A549 (cell line): ENCODE data around the gene NTF3.

ENCODE experiments used
- BHLHE40 ChIP-seq: IDR thresholded peaks from 2 replicates; pipeline ENCODE4 v1.6.1; 2012; ENCODE audit warnings: low read depth, low read length, inconsistent platforms
- CTCF ChIP-seq: fragments of >200 bp; sonication (Bioruptor Twin); formaldehyde crosslinking; IDR thresholded peaks from 3 replicates; pipeline ENCODE4 v1.5.1; 2016
- EP300 ChIP-seq, 2 experiments: fragments of >200 bp; sonication (Bioruptor Twin); formaldehyde crosslinking; IDR thresholded peaks; 2 replicates in 1 of 2; 3 replicates in 1 of 2; pipeline ENCODE4 v1.6.1; 2016 to 2017
- GATA3 ChIP-seq: IDR thresholded peaks from 2 replicates; pipeline ENCODE4 v1.6.1; 2012; ENCODE audit warnings: borderline replicate concordance
- MAX ChIP-seq: IDR thresholded peaks from 2 replicates; pipeline ENCODE4 v1.6.1; 2012
- MAZ ChIP-seq: fragments of 150-350 bp; IDR thresholded peaks from 2 replicates; pipeline ENCODE4 v1.6.1; 2014; ENCODE audit warnings: antibody characterized with exemption, low read depth, low read length, borderline replicate concordance
- POLR2A ChIP-seq: IDR thresholded peaks from 2 replicates; pipeline ENCODE4 v1.6.1; 2012; ENCODE audit warnings: mild to moderate bottlenecking, low read length
- RAD21 ChIP-seq, 2 experiments: fragments of >200 bp in 1 of 2; sonication (Bioruptor Twin) in 1 of 2; formaldehyde crosslinking in 1 of 2; IDR thresholded peaks in 1 of 2; conservative IDR thresholded peaks in 1 of 2; 2 replicates in 1 of 2; 3 replicates in 1 of 2; pipeline ENCODE4 v1.6.1; 2012 to 2018; ENCODE audit warnings: inconsistent platforms in 1 of 2
- REST ChIP-seq: fragments of 200-600 bp; sonication (generic); IDR thresholded peaks from 2 replicates; pipeline ENCODE4 v1.6.1; 2016; ENCODE audit warnings: antibody characterized with exemption, mild to moderate bottlenecking, moderate library complexity
- TP53 ChIP-seq: fragments of 250-450 bp; sonication (Bioruptor Pico); IDR thresholded peaks from 2 replicates; pipeline ENCODE4 v1.5.0; 2021; ENCODE audit warnings: mild to moderate bottlenecking, moderate library complexity

GRCh38 chr12:5437589-5437988 lies 5.7 kb downstream of the NTF3 start:
- TF ChIP-seq REST = no peak
- no peak for TF ChIP-seq CTCF
- no peak for TF ChIP-seq EP300 (IDR thresholded peaks at IDR 0.05)
- TF ChIP-seq RAD21 (conservative IDR thresholded peaks at IDR 0.05 in 1 of 2, IDR thresholded peaks at IDR 0.05 in 1 of 2) = no peak
- no peak for TF ChIP-seq TP53
- TF ChIP-seq POLR2A = no peak
- no peak for TF ChIP-seq GATA3
- TF ChIP-seq BHLHE40 = no peak
- no peak for TF ChIP-seq MAZ
- TF ChIP-seq MAX = no peak
